ENCODE measurements around the gene RTL3.

DNA sequence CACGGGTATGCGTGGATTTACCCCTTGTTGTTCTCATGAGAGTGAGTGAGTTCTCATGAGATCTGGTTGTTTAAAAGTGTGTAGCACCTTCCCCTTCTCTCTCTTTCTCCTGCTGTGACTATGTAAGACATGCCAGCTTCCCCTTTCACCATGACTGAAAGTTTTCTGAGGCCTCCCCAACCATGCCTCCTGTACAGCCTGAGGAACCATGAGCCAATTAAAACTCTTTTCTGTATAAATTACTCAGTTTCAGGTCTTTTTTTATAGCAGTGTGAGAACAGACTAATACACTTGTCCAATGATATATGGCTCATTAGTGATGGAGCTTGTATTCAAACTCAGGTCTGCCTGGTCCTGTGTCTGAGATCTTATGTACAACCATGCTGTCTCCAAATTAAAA is 28.5 kb upstream of the RTL3 start:
- TF ChIP-seq, protein P1, sequence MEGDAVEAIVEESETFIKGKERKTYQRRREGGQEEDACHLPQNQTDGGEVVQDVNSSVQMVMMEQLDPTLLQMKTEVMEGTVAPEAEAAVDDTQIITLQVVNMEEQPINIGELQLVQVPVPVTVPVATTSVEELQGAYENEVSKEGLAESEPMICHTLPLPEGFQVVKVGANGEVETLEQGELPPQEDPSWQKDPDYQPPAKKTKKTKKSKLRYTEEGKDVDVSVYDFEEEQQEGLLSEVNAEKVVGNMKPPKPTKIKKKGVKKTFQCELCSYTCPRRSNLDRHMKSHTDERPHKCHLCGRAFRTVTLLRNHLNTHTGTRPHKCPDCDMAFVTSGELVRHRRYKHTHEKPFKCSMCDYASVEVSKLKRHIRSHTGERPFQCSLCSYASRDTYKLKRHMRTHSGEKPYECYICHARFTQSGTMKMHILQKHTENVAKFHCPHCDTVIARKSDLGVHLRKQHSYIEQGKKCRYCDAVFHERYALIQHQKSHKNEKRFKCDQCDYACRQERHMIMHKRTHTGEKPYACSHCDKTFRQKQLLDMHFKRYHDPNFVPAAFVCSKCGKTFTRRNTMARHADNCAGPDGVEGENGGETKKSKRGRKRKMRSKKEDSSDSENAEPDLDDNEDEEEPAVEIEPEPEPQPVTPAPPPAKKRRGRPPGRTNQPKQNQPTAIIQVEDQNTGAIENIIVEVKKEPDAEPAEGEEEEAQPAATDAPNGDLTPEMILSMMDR (IDR thresholded peaks at IDR 0.05) = no peak
- no peak for TF ChIP-seq POLR2A (IDR thresholded peaks at IDR 0.05)

Data from esophagus squamous epithelium (tissue), 4 donors.